NB4 (cell line): Measurements from ENCODE around the gene ADGRL4.

Source experiments
- CTCF ChIP-seq: IDR thresholded peaks from one replicate; pipeline ENCODE4 v1.5.1; 2012; ENCODE audit warnings: low read depth, low read length
- MAX ChIP-seq: IDR thresholded peaks from 2 replicates; pipeline ENCODE4 v1.6.1; 2011; ENCODE audit warnings: low read depth, low read length
- POLR2A ChIP-seq: IDR thresholded peaks from 2 replicates; pipeline ENCODE4 v1.6.1; 2011; ENCODE audit warnings: mild to moderate bottlenecking; ENCODE audit not compliant: insufficient read length; ENCODE audit errors: extremely low read depth

- TF ChIP-seq CTCF (no peak), MAX (no peak), POLR2A (no peak)
Observed at GRCh38 chr1:78884685-78885452, 121.7 kb downstream of the ADGRL4 start.
